HG03378 (cell line): ENCODE measurements around the gene FSTL1.

Source experiments
- ATAC-seq: cut with Tn5 transposase; IDR thresholded peaks from one replicate; pipeline ENCODE4 v1.9.1; 2021; ENCODE audit warnings: mild to moderate bottlenecking, moderate library complexity; ENCODE audit not compliant: unreplicated experiment

The FSTL1 gene

GRCh38 chr3:120450600-120451271 is at the start of gene FSTL1:
Gene FSTL1 (minus strand): TSS chr3:120450992. CDS start chr3:120450746, 246 bp downstream.
- no peak for ATAC-seq

GRCh38 chr3:120498556-120499346 is 48.0 kb upstream of the FSTL1 start:
- ATAC-seq = no peak

- no peak for ATAC-seq
Observed at GRCh38 chr3:120497818-120498217, 47.0 kb upstream of the FSTL1 start.

GRCh38 chr3:120497336-120497735 is 46.5 kb upstream of the FSTL1 start:
- ATAC-seq = no peak

GRCh38 chr3:120496278-120497002 is 45.6 kb upstream of the FSTL1 start:
- no peak for ATAC-seq

- ATAC-seq = no peak
Observed at GRCh38 chr3:120495809-120496208, 45.0 kb upstream of the FSTL1 start.

- ATAC-seq = no peak
Observed at GRCh38 chr3:120492103-120492502, 41.3 kb upstream of the FSTL1 start.

- no peak for ATAC-seq
Observed at GRCh38 chr3:120489421-120489820, 38.6 kb upstream of the FSTL1 start.

- ATAC-seq = no peak
Observed at GRCh38 chr3:120488296-120488695, 37.5 kb upstream of the FSTL1 start.

GRCh38 chr3:120487191-120487650 is 36.4 kb upstream of the FSTL1 start:
- no peak for ATAC-seq

GRCh38 chr3:120481081-120481480 is 30.3 kb upstream of the FSTL1 start:
- ATAC-seq = no peak

- ATAC-seq = no peak
Observed at GRCh38 chr3:120477781-120478180, 27.0 kb upstream of the FSTL1 start.

- ATAC-seq = no peak
Observed at GRCh38 chr3:120475722-120476377, 25.1 kb upstream of the FSTL1 start.

- ATAC-seq = no peak
Observed at GRCh38 chr3:120473896-120474675, 23.3 kb upstream of the FSTL1 start.

- ATAC-seq = no peak
Observed at GRCh38 chr3:120473389-120473788, 22.6 kb upstream of the FSTL1 start.

- no peak for ATAC-seq
Observed at GRCh38 chr3:120472121-120472844, 21.5 kb upstream of the FSTL1 start.

GRCh38 chr3:120471643-120472042 is 20.9 kb upstream of the FSTL1 start:
- ATAC-seq = no peak

- ATAC-seq = no peak
Observed at GRCh38 chr3:120470870-120471269, 20.1 kb upstream of the FSTL1 start.

GRCh38 chr3:120469882-120470301 is 19.1 kb upstream of the FSTL1 start:
- no peak for ATAC-seq

- no peak for ATAC-seq
Observed at GRCh38 chr3:120469440-120469839, 18.6 kb upstream of the FSTL1 start.
